Measurements from ENCODE around the gene CFAP70. TPM values are rescaled to one million over a fixed set of nuclear protein-coding genes. Genes with fewer than 3 reads are reported as not detected.

CFAP70 gene
- total RNA-seq, 1 experiment from 2014 or later, result 0.24 TPM

DNA sequence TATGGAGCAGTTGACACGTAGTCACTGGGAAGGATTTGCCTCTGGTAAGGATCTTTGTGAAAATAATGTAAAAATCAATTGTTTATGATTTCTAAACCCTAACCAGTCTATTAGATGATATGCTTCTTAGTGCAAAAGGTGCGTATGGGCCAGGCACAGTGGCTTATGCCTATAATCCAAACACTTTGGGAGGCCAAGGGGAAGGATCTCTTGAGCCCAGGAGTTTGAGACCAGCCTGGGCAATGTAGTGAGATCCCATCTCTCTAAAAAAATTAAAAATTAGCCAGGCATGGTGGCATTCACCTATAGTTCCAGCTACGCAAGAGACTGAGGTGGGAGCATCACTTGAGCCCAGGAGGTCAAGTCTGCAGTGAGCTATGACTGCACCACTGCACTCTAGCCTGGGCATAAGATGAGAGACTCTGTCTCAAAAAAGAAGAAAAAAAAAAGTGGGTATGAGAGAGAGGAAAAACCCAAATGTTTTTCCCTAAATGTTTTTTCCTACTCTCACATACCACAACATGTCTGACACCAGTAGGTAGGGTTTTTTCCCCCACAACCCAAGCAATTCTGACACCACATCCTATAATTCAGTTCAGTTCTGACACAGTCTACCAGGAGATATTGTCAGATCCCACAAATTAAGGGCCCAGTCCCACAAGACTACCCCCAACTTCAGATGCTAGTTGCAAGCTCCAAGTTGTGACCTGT lies 148.1 kb downstream of the CFAP70 start:
- no peak overlapping the region for H2AFZ ChIP-seq (ENCODE audit: low read length)
- H3T11ph ChIP-seq (ENCODE audit: low read length), result no peak overlapping the region
- no peak overlapping the region for H3K4me2 ChIP-seq (ENCODE audit: insufficient read depth, insufficient read length, low read length)
- no peak overlapping the region for H2BK20ac ChIP-seq (ENCODE audit: low read depth, low read length, poor library complexity, severe bottlenecking)
- H2BK120ac ChIP-seq (ENCODE audit: low read depth, low read length, poor library complexity, severe bottlenecking), result no peak overlapping the region
- no peak overlapping the region for H2BK5ac ChIP-seq (ENCODE audit: insufficient read length, low read length)
- no peak overlapping the region for H4K8ac ChIP-seq (replicated peaks; ENCODE audit: insufficient read length, low read depth, low read length)
- H4K91ac ChIP-seq (ENCODE audit: insufficient read length, low read depth, low read length), result no peak overlapping the region
- H3K9ac ChIP-seq (ENCODE audit: extremely low read depth, insufficient read length, low read length), result no peak overlapping the region
- no peak overlapping the region for H3K23ac ChIP-seq (ENCODE audit: insufficient read length, low read depth, low read length)
- no peak overlapping the region for H4K5ac ChIP-seq (ENCODE audit: insufficient read length, low read depth, low read length)
- no peak overlapping the region for H2BK12ac ChIP-seq (ENCODE audit: insufficient read length, low read depth, low read length)
- no peak for DNase-seq
- WGBS (ENCODE audit: extremely low coverage, insufficient read length, low lambda C conversion rate), result no CpG with 5 or more reads among the region's 3 CpGs
- H3K4me1 Mint-ChIP-seq, result no peaks in the 10 kb centered on the region
- H3K14ac ChIP-seq (ENCODE audit: insufficient read depth, low read length), result no peak overlapping the region
- no peaks in the 10 kb centered on the region for H3K27me3 ChIP-seq (ENCODE audit: insufficient read depth, low read length)
- no peaks in the 10 kb centered on the region for H3K23me2 ChIP-seq (ENCODE audit: insufficient read length, low read depth, low read length, poor library complexity, severe bottlenecking)
- H2BK15ac ChIP-seq (ENCODE audit: low read depth, low read length), result no peak overlapping the region
- no peak overlapping the region for H3K56ac ChIP-seq (ENCODE audit: insufficient read length, low read depth, low read length)
- H3K9me3 Mint-ChIP-seq, result peaks cover 18 to 22% of the 10 kb centered on the region in 2 experiments
- H3K27me3 Mint-ChIP-seq (ENCODE audit: low read depth), result no peaks in the 10 kb centered on the region; the same call in 1 of the 2 replicates
- H3K79me2 ChIP-seq (ENCODE audit: insufficient read depth, low read length), result no peaks in the 10 kb centered on the region
- no peak overlapping the region for H2AK5ac ChIP-seq (ENCODE audit: insufficient read length, low read length)
- H4K20me1 ChIP-seq (ENCODE audit: control insufficient read depth, insufficient read depth, insufficient read length), result no peaks in the 10 kb centered on the region
- H3K4me1 ChIP-seq (ENCODE audit: insufficient read depth, low read length), result no peaks in the 10 kb centered on the region
- peaks cover 11% of the 10 kb centered on the region for H3K9me3 ChIP-seq (ENCODE audit: control insufficient read depth, low read depth, low read length)
- no peaks in the 10 kb centered on the region for H3K79me1 ChIP-seq (ENCODE audit: insufficient read depth, low read depth, low read length, poor library complexity, severe bottlenecking)
- peaks cover 18 to 32% (median 31%) of the 10 kb centered on the region in 3 experiments for H3K36me3 Mint-ChIP-seq (ENCODE audit: insufficient read depth in 1 of 3, low read depth in 3 of 3)
- no peak overlapping the region for H3K18ac ChIP-seq (ENCODE audit: insufficient read length, low read depth, low read length)
- H3K4ac ChIP-seq (ENCODE audit: low read depth, low read length), result no peak overlapping the region
- TF ChIP-seq, protein P1, sequence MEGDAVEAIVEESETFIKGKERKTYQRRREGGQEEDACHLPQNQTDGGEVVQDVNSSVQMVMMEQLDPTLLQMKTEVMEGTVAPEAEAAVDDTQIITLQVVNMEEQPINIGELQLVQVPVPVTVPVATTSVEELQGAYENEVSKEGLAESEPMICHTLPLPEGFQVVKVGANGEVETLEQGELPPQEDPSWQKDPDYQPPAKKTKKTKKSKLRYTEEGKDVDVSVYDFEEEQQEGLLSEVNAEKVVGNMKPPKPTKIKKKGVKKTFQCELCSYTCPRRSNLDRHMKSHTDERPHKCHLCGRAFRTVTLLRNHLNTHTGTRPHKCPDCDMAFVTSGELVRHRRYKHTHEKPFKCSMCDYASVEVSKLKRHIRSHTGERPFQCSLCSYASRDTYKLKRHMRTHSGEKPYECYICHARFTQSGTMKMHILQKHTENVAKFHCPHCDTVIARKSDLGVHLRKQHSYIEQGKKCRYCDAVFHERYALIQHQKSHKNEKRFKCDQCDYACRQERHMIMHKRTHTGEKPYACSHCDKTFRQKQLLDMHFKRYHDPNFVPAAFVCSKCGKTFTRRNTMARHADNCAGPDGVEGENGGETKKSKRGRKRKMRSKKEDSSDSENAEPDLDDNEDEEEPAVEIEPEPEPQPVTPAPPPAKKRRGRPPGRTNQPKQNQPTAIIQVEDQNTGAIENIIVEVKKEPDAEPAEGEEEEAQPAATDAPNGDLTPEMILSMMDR (conservative IDR thresholded peaks at IDR 0.05), result no peak
- no peak overlapping the region for H3K4me3 Mint-ChIP-seq
- H3K27ac Mint-ChIP-seq, result no peak overlapping the region
- no peak overlapping the region for H3K27ac ChIP-seq (ENCODE audit: insufficient read length, low read depth, low read length)

Data from H9 (cell line).